GM19239 (cell line): Measurements from ENCODE around the gene COL6A1.

Source experiments
- DNase-seq: peaks from one replicate; pipeline ENCODE4 v3.0.0; 2011; ENCODE audit warnings: low spot score; ENCODE audit not compliant: insufficient read length
- FAIRE-seq: peaks from 2 replicates; lab custom pipeline; 2011; peaks lifted over from hg19 to GRCh38; lab: Jason Lieb, UNC

The COL6A1 gene

DNA sequence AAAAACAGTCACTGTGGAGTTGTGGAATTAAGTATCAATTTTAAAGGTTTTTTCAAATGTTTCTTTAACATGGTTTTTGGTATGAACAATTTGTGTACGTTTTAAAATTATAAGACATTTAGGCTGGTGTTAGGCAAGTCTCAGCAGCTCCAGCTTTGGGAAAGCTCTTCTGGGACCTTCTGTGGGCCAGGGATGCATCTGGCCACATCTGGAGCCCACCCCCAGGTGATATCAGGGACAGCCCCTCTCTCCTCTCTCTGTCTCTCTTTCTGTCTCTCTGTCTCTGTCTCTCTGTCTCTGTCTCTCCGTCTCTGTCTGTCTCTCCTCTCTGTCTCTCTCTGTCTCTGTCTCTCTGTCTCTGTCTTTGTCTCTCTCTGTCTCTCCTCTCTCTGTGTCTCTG is 1.3 kb upstream of the COL6A1 start:
- FAIRE-seq (no peak), DNase-seq (no peak)

DNA sequence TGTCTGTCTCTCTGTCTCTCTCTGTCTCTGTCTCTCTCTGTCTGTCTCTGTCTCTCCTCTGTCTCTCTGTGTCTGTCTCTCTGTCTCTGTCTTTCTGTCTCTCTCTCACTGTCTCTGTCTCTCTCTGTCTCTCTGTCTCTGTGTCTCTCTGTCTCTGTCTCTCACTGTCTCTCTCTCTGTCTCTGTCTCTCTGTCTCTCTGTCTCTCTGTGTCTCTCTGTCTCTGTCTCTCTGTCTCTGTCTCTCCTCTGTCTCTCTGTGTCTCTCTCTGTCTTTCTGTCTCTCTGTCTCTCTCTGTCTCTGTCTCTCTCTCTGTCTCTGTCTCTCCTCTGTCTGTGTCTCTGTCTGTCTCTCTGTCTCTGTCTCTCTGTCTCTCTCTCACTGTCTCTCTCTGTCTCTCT is 873 bp upstream of the COL6A1 start:
- no peak for DNase-seq
- no peak for FAIRE-seq

DNA sequence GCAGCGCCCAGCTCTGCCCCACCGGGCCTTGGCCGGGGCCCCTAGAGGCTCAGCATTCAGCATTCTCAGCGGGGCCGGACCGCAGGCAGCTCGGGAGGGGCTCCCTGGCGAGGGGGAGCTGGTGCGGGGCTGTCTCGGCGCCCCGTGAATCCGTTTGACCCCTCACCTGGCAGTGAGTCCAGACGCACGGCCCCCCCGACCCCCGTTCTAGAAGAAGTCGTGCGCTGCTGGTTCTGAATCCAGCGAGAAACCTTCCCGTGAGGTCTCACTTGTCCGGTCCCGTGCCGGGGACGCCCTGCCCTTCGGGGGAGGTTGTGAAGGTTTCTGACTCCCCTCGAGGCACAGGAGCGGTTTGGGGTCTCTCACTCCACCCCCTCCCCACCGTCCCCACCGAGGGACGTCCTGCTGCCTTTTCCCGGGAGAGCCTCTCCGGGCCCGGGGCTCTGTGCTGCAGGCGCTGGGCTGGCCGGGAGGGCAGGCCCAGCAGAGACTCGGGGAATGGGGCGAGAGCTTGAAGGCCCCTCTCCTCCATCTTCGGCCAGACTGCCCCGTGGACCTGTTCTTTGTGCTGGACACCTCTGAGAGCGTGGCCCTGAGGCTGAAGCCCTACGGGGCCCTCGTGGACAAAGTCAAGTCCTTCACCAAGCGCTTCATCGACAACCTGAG is 655 bp downstream of the COL6A1 start:
- DNase-seq (no peak), FAIRE-seq (no peak)

DNA sequence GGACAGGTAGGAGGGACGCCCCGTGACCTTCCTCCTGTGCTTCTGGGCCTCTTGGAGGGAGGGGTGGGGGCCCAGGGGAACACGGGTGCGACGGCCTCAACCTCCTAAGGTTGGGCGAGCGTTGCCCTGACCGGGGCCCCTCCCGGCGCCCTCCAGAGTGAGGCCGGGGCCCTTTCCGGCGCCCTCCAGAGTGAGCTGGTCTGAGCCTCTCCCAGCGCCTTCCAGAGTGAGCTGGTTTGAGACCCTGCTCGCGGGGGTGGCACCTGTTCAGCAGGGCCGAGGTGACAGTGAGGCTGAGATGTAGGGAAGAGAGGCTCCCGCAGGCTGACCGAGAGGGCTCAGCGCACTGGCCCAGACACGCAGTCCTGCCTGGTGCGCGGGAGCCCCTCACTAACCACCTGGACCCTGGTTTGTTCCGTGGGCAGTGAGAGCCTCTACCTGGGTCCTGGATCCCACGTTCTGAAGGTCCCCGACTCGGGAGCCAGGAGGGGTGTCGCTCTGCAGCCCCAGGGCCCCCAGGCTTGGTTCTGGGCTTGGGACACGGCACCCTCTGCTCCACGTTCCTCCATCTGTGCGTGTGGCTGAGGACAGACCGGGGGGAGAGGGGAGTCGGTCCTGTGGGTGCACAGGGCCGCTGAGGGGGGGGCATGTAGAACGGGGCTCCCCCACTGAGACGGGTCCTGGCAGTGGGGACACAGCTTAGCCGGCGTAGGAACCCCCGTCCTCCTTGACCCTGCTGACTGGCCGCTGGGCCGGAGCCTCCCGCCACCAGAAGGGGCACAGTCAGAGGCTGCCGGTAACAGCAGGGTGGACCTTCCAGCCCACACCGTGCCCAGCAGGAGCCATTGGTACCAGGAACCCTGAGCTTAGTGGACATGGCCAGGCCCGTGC is 1.4 kb downstream of the COL6A1 start:
- FAIRE-seq, result no peak
- DNase-seq, result no peak

DNA sequence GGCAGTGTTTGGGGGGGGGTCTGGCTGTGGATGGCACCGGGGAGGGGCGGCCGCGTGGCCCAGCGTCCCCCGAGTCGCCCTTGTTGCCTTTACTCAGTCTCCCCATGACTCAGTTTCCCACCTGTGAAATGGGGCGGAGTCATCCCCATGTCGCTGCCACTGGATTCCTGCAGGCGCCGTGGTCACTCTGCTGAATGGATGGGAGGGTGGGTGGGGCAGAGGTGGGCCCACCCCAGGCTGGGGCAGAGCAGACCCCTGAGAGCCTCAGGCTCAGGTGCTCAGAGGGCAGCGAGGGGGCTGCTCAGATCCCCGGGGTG is 2.0 kb downstream of the COL6A1 start:
- no peak for FAIRE-seq
- DNase-seq, result no peak

DNA sequence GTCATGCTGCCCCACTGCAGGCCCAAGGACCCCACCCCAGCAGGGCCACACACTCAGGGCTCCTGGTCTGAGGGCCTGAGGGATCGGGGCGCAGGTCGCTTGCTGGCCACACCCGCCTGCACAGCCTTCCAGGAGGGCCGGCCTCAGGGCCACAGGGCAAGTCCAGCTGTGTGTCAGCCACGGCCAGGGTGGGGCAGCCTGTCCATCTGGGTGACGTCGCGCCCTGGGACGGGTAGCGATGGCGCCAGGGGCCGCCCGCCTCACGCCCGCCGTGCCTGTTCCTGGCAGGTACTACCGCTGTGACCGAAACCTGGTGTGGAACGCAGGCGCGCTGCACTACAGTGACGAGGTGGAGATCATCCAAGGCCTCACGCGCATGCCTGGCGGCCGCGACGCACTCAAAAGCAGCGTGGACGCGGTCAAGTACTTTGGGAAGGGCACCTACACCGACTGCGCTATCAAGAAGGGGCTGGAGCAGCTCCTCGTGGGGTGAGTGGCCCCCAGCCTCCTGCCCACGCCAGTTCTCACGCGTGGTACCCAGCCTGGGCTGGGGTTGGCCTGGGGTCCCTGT is 2.5 kb downstream of the COL6A1 start:
- FAIRE-seq (no peak), DNase-seq (no peak)

DNA sequence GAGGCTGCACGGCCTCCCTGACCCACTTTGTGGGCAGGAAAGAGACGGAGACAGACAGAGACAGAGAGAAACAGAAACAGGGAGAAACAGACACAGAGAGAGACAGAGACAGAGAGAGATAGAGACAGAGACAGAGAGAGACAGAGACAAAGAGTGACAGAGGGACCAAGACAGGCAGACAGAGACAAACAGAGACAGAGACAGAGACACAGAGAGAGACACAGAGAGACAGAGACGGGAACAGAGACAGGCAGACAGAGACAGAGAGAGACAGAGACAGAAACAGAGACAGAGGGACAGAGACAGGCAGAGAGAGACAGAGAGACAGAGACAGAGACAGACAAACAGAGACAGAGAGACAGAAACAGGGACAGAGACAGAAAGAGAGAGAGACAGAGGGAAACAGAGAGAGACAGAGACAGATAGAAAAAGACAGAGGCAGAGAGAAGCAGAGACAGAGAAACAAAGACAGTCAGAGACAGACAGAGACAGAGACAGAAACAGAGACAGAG is 3.1 kb downstream of the COL6A1 start:
- FAIRE-seq (no peak), DNase-seq (no peak)

DNA sequence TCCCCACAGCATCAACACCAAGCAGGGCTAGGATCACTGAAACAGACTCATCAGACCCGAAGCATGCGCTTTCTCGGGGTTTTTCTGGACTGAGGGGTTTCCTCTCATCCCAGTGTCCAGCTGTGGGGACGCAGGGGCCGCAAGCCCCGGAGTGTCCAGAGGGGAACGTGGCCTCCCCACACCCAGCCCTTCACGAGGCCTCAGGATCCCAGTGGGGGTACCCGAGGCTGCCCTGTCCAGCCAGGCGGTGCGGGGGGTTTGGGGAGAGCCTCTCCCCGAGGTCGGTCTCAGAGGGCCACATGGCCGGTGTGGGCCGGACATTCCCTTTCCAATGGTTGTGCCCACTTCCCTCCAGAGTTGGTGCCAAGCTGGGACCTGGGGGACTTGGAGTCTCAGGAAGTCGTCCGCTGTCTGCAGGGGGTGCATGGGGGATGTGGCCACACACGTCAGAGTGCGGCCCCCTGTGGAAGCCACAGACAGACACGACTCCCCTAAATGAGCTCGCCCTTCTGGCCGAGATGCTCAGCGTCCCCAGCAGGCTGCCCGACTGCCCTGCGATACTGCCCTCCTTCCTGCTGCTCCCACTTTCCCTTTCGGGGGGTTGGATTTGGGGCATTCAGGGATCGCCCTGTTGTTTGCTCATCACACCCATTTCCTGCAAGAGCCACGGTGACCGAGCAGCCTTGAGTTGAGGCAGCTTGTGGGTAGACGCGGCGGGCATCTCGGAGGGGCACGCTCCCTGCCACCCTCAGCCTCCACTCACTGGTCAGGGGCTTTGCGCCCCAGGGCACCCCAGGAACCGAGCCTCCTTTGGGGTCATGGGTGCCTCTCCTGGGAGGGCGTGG is 4.1 kb downstream of the COL6A1 start:
- DNase-seq (no peak), FAIRE-seq (no peak)

DNA sequence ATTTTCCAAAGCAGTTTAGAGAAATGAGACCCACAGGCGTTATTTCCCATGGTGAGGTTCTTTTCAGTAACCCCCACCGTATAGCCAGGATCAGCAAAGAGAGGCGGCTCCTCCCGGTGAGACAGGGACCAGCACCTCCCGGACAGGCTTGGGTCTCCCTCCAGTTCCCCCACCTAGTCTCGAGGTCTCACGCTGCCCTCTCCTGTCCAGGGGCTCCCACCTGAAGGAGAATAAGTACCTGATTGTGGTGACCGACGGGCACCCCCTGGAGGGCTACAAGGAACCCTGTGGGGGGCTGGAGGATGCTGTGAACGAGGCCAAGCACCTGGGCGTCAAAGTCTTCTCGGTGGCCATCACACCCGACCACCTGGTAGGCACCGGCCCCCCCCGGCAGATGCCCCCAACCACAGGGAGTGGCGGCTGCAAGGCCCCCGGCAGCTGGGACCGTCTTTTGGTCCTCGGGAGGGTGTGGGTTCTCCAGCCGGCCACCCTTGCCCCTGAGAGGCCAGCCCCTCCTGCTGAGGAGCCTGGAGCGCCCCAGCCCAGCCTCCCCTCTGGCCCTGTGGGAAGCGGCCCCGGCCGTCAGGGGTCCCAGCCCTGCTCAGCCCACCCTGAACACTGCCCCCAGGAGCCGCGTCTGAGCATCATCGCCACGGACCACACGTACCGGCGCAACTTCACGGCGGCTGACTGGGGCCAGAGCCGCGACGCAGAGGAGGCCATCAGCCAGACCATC is 4.9 kb downstream of the COL6A1 start:
- no peak for DNase-seq

DNA sequence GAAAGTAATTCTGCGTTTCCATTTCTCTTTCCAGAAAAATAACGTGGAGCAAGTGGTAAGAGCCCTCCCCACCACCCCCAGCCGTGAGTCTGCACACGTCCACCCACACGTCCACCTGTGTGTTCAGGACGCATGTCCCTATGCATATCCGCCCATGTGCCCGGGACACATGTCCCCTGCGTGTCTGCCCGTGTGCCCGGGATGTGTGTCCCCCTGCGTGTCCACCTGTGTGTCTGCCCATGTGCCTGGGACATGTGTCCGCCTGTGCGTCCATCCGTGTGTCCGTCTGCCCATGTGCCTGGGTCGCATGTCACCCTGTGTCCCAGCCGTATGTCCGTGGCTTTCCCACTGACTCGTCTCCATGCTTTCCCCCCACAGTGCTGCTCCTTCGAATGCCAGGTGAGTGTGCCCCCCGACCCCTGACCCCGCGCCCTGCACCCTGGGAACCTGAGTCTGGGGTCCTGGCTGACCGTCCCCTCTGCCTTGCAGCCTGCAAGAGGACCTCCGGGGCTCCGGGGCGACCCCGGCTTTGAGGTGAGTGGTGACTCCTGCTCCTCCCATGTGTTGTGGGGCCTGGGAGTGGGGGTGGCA is 5.6 kb downstream of the COL6A1 start:
- FAIRE-seq (no peak), DNase-seq (no peak)

More for the DNA sequence above, 4.9 kb downstream of the COL6A1 start:
- no peak for FAIRE-seq

DNA sequence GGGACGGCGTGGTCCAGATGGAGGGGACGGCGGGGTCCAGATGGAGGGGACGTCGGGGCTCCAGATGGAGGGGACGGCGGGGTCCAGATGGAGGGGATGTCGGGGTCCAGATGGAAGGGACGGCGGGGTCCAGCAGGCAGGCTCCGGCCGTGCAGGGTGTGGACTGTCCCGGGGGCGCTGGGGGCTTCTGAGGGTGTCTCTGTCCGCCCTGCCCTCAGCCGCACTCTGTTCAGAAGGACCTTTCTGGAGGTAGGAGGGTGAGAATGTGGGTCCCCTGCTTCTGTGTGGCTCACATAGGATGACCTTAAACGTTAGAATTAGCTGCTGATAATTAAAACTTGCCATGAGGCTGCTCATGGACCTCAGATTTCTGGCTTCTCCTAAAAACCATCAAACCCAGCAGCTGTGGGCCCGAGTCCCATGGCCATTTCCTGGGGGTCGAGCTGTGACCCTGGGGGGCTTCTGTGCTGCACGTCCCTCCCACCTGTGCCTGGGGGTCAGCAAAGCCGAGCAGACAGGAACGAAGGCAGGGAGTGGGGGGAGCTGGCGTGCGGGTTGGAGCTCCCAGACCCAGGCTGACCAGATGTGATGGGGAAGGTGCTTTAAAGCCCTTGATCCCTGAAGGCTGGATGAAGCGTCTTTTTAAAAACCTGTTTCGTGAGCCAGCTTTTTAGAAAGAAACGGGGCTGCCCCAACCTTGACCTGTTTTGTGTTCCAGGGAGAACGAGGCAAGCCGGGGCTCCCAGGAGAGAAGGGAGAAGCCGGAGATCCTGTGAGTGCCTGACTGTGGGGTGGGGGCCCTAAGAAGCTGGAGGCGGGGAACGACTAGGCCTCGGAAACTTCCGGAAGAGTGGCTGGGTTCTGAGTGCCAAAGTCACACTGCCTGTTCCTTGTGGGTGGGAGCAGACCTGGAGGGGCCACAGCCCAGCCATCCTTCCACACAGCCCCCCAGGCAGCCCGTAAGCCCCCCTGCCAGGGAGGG is 7.1 kb downstream of the COL6A1 start:
- no peak for DNase-seq
- FAIRE-seq, result no peak

DNA sequence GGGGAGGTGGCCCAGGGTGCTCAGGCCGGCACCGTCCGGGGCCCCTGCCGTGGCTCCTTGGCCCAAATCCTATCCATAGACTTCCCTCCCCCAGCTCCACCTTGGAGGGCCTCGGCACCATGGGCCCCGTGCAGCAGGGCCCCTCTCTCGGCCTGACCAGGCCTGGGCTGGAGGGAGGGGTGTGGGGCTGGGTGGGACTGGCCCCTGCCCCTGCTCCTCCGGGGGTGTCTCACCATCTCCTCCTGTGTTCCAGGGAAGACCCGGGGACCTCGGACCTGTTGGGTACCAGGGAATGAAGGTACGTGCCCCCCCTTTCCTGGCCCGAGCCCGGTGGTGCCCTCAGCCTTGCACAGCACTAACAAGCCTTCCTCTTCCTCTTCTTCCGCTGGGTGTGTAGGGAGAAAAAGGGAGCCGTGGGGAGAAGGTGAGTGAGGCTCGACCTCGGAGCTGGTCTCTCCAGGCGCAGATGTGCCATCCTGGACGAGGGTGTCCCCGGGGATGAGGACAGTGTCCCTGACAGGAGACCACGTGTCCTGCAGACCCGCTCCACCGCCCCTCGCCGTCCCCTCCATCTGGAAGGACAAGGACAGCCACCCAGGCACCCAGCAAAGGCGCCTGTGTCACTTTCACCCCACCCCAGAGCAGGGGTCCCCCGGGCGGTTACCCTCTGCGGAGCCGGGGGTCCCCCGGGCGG is 7.9 kb downstream of the COL6A1 start:
- DNase-seq (no peak), FAIRE-seq (no peak)

DNA sequence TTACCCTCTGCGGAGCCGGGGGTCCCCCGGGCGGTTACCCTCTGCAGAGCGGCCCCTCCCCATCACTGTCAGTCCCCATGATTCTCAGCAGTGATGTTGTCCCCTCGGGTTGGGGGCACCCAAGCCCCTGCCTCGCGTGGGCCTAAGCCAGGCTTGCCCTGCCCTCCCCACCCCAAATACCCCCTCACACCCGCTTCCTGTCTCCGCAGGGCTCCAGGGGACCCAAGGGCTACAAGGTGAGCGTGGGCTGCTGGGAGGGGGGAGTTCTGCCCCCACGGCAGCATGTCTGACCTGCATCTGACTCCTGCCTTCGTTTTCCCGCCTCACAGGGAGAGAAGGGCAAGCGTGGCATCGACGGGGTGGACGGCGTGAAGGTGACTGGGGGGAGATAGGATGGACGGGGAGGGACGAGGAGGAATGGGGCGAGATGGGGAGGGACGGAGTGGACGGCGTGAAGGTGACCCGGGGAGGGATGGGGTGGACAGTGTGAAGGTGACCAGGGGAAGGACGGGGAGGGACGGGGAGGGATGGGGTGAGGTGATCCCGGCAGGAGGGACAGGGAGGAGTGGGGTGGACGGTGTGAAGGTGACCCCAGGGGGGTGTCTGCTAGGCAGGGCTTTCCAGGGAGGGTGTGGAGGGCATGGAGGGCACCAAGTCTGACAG is 8.6 kb downstream of the COL6A1 start:
- no peak for DNase-seq
- no peak for FAIRE-seq

DNA sequence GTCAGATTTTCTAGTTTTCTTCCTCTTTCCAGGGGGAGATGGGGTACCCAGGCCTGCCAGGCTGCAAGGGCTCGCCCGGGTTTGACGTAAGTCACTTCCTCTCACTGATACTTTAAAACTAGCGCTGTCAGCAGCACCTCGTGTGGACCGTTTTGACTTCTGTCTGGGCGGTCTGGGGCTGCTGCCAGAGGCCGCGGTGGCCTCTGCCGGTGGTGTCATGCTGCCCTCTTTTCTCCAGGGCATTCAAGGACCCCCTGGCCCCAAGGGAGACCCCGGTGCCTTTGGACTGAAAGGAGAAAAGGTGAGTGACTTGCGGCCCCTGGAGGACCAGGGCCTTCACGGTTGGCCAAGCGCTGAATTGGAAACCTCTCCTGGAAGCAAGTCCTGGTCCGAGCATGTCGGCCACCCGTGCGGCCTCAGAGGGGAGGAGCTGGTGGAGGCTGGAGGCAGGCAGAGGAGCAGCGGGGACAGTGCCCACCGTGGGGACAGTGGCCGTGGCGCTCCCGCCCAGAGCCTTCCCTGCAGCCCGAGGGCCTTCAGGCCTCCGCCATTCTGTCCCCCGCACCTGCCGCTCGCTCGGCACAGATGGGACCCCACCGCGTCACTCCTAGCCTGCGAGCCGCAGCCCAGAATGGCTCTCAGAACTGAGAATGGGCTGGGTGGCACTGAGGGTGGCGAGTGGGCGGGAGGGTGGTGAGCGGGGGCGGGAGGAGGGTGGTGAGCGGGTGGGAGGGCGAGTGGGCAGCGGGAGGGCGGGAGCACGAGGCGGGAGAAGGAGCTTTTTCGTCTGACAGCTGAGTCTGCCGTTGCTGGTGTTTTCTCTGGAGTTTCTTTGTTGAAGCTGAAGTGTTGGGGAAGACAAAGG is 9.4 kb downstream of the COL6A1 start:
- DNase-seq (no peak), FAIRE-seq (no peak)

DNA sequence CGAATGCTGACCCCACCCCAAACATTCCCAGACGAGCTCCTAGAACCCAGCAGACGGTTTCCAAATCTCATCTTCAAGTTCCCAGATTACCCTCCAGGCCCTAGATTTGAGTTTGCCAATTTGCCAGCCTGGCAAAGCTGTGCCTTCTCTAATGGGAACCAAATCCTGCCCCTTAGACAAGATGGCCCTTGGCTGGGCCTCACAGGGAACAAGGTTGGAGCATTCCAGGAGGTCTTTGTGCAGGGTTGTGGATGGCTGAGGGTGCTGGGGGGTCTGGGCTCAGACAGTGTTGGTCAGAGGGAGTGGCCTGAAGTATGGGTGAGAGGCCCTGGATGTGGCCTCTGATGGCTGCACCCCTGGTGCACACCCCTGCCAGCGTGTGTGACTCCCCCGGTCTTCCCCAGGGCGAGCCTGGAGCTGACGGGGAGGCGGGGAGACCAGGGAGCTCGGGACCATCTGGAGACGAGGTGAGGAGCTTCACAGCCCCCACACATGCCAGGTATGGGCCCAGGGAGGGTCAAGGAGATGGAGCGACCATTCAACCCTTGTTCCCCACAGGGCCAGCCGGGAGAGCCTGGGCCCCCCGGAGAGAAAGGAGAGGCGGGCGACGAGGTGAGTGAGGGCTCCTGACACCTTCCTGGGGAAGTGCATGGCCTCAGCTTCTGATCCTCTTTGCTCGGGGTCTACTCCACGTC is 10.2 kb downstream of the COL6A1 start:
- no peak for DNase-seq
- no peak for FAIRE-seq
